NCI-H510A (cell line): ENCODE results near the gene IGSF21.

Source experiments
- DNase-seq: peaks from one replicate; lab custom pipeline; 2025; lab: John Stamatoyannopoulos, UW

Gene IGSF21

GRCh38 chr1:18094096-18094495 lies 13.5 kb upstream of the IGSF21 start:
- no peak for DNase-seq

DNA sequence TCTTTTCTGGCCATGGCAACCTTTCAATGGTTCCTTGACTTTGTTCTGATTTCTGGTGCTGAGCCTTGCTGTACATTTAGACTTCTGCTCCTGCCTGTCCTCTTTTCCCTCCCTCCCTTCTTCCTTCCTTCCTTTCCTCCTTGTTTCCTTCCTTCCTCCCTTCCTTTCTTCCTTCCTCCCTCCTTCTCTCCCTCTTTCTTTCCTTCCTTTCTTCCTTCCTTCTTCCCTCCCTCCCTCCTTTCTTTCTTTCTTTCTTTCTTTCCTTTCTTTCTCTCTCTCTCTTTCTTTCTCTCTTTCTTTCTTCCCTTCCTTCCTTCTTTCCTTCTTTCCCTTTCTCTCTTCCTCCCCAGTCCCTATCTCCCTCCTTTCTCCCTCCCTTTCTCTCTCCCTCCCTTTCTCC lies 10.4 kb upstream of the IGSF21 start:
- no peak for DNase-seq

DNA sequence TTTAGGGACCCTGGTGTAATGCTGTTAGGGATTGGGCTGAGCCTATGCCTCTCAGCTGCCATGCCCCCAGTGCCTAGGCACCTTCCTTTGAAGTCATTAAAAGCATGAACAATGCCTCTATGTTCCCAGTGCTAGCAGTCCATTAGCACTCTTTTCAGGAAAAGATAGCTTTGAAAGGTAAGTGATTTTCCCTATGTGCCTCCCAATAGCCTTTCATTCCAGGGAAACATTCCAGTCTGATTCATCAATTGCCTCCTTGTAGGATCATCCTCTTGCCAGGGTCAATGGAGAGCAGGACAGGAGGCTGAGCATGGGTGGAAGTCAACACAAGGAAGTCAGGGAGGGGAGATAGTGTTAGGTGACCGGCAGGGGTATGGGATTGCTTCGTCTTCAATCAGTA lies 8.6 kb upstream of the IGSF21 start:
- no peak for DNase-seq

DNA sequence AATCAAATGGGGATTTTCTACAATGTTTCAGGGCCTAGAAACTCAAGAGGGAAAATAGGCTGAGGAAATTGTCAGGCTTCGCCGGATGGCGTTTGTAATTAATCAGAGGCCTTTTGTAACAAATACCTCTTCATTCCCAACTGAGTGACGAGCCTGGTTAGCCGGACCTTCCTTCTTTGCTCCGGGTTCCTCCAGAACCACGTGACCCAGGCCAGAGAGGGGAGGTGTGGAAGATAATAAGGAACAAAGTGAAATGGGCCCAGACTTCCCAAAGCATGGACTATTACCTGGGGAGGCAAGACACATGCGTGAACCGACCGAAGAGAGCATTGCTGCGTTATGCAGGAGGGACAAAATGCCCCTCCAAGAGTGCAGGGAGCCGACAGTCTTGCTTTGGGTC lies 7.5 kb upstream of the IGSF21 start:
- no peak for DNase-seq

GRCh38 chr1:18100491-18101063 lies 7.0 kb upstream of the IGSF21 start:
- DNase-seq: no peak

DNA sequence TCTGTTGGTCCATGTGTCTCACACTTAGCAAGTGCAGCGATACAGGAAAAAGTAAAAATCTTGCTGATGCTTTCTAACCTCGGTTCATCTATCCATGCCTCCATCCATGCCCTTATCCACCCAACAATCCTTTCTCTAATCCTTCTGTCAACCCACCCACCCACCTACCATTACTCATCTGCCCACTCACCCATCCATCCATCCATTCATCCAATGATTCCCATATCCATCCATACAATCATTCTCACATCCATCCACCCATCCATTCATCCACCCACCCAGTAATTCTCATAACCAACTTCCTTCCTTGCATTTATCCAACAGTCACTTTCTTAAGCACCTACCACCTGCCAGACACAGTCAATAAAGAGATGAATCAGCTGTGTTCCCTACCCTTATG lies 6.1 kb upstream of the IGSF21 start:
- DNase-seq: no peak

DNA sequence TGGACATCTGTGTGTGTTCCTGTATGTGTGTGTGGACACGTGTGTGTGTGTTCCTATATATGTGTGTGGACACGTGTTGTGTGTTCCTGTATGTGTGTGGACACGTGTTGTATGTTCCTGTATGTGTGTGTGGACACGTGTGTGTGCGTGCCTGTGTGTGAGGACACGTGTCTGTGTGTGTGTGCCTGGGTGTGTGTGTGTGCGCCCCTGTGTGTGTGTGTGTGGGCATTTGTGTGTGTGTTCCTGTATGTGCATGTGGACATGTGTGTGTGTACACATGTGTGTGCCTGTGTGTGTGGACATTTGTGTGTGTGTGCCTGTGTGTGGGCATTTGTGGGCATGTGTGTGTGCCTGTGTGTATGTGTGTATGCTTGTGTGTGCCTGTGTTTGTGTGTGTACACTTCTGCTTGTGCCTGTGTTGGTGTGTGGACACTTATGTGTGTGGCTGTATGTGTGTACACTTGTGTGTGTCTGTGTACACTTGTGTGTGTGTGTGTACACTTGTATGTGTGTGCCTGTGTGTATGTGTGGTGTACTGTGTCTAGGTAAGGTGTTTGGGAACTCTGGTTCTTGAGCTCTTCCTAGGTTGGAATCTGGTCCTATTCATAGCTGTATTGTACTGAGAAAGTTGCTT lies 3.7 kb upstream of the IGSF21 start:
- DNase-seq: no peak

DNA sequence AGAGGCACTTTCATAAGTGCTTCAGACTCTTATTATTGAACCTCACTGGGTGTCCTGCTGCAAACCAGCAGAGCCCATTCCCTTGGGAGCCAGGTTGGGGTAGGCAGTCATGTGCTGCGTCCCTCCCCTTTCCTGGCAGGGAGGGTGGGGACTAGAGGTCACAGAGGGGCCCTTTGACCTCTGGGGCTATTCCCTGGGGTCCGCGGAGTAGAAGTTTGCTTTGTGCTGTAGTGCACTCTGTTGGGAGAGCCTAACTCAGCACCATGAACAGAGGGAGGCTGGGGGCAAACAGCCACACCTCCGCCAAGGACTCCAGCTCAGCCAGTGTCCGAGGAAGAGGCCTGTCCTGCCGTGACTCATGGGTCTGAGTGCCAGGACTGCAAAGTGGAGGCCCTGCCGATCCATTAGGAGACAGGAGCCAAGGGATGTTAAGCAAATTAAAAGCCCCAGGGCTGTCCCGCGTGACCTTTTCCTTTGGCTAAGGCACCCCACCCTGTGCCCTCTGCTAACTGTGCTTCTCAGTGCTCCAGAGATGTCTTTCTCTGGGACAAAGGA lies 3.0 kb upstream of the IGSF21 start:
- DNase-seq: no peak

- no peak for DNase-seq
Measured at GRCh38 chr1:18105196-18105595, 2.4 kb upstream of the IGSF21 start.

DNA sequence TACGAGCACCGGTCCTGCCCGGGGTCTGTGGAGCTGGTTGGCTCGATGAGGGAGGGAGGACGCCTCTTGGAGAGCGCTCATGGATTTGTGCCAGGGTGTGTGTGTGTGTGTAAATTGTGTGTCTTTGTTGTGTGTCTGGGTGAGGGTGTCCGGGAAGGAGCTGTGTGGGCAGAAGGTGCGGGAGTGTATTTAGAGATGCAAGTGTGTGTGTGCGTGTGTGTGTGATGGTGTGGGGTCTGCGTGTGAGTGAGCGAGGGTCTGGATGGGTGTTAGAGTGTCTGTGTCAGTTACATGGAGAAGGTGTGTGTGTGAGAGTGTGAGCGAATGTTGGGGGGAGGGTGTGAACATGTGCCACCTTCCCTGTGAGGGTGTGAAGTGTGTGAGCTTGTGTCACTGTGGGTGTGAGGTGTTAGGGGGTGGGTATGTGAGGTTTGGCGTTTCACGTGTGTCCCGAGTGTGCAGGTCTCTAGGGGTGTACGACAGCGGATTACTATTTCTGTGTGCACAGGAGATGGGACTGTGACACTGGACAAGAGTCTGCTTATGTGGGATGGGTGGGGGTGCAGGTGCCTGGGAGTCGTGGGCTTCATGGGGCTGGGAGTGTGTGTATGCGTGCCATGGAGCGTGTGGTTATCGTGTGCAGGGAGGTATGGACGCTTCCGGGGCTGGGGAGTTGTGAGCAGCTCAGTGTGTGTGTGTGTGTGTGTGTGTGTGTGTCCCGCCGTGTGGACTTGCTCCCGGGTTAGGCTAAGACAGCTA lies 880 bp downstream of the IGSF21 start:
- DNase-seq: no peak

DNA sequence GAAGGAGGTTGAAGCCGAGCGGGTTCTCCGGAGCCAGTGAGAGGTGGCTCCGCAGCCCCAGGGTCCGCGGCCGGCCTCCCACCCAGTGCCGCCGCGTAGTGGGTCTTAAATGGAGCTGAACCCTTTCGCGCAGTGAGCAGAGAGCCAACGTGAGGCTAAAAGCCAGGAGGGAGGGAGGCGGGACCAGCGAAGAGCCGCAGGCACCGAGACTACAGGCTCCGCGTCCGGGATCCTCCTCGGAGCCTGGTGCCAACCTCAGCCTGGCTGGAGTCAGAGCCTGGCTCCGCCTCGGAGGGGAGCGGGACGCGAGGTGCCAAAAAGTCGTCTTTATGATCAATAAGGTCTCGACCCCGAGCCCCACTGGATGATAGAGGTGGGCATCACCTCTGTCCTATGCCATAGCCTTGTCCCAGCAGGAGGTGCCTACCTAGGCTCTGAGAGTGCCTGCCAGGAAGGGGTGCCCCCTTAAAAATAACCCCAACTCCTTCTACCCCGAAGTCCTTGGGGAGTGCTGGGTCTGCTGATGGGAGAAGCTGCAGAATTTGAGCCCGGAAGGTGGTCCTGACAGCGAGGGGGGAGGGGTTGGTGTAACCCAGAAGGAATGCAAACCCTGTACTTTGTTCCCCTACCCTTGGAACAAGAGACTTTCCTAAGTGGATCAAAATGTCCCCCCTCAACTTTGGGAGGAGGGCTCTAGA lies 1.6 kb downstream of the IGSF21 start:
- peak; percentile 50 for DNase-seq

GRCh38 chr1:18109756-18110597 lies 2.4 kb downstream of the IGSF21 start:
- peak; percentile 72 for DNase-seq

DNA sequence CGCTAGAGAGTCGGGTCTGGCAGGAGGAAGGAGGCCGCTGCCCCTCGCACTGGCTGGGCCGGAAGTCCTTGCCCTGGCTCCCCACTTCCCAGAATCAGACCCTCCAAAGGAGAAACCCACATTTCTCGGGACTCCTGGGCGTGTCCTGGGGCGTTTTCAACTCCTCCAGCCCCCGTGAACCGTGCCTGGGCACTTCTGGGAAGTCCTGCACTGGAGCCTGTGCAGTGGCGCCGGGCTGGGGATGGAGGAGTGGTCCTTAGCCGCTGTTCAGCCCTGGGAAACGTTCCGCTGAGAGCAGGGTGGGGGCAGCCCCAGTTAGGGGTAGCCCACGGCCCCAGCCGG lies 3.0 kb downstream of the IGSF21 start:
- DNase-seq: no peak

- no peak for DNase-seq
Measured at GRCh38 chr1:18110968-18111367, 3.4 kb downstream of the IGSF21 start.

GRCh38 chr1:18111605-18112297 lies 4.2 kb downstream of the IGSF21 start:
- no peak for DNase-seq

DNA sequence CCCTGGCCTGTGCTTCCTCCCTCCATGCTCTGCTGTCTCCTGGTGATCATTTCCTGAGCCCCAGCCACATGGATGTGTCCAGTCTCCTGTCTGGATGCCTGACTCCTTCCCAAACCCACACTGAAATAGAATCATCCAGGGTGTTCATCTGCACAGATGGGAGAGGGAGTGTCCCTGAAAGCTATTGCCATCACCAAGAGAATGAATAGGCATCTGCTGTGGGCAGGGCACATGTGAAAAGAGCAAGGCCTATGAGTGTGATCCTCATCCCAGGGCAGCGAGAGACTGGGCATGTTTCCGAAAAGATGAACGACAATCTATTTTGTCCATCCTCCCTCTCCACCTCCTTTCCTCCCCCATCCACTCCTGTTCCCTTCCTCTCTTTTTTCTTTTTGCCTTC lies 5.0 kb downstream of the IGSF21 start:
- no peak for DNase-seq

DNA sequence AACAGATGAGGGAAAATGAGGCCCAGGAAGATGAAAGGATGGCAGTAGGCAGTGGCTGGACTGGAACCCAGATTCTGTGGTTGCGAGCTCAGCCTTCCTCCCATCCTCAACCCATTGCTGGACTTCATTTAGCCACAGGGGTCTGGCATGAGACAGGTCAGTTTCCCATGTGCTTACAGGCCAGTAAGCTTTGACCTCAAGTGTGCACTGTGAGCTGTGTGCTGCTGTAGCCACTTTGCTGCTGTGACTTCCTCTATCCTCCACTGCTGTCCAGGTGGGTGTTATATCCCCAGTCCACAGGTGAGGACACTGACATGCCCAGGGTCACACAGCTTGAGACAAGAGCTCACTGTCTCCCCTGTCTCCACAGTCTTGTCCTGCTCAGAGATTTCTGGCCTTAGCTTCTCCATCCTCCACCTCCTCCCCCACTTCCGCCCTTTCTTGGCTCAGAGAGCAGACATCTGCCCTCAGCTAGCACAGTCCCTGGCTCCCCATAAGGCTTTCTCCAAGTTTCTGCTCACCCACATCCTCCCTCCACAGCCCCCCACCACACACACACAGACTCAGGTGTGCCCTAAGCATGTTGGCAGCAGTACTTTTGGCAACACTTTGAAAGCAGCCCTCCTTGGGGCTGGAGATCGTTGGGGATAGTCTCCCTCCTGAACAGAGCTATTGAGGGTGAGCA lies 7.3 kb downstream of the IGSF21 start:
- no peak for DNase-seq

DNA sequence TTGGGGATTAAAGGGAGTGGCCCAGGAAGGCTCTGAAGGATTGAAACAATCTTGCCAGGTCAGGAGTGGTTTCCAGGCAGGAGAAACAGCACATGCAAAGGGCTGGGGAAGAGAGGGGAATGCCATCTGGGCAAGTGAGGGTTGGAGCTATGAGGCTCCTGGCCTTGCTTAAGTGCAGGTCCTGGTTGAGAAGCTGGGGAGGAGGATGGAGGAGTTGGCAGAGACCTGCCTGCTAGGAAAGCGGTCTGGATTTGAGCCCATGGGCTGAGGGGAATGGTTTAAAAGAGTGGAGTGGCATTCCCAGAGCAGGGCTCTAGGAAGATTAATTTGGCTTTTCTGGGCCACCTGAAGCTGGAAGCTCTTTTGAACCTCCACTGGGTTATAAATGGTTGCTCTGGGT lies 9.2 kb downstream of the IGSF21 start:
- DNase-seq: no peak

- DNase-seq: peak; percentile 62
Measured at GRCh38 chr1:18118078-18118477, 10.5 kb downstream of the IGSF21 start.

GRCh38 chr1:18118491-18118890 lies 10.9 kb downstream of the IGSF21 start:
- DNase-seq: no peak

GRCh38 chr1:18119289-18119688 lies 11.7 kb downstream of the IGSF21 start:
- no peak for DNase-seq
